ENCODE measurements around the gene IGFBP1.
"Not testable (repeated sequence)": the region's sequence is repeated elsewhere in the genome, so short reads cannot be mapped to it uniquely, and the experiment has no call there.

Gene IGFBP1

GRCh38 chr7:45888185-45888992 lies at the start of gene IGFBP1:
Gene IGFBP1 (plus strand): TSS chr7:45888488. CDS start chr7:45888653, 165 bp downstream.
- in situ Hi-C loops (cut with MboI; ENCODE audit: low sequenced_read_pairs) = no loop called here

- in situ Hi-C loops (cut with MboI; ENCODE audit: low sequenced_read_pairs) = not testable (repeated sequence)
These were observed 49.4 kb upstream of the IGFBP1 start for GRCh38 chr7:45838852-45839251.

GRCh38 chr7:45841926-45842717 lies 46.2 kb upstream of the IGFBP1 start:
- in situ Hi-C loops (cut with MboI; ENCODE audit: low sequenced_read_pairs) = not testable (repeated sequence)

GRCh38 chr7:45846536-45846935 lies 41.8 kb upstream of the IGFBP1 start:
- in situ Hi-C loops (cut with MboI; ENCODE audit: low sequenced_read_pairs) = not testable (repeated sequence)

- in situ Hi-C loops (cut with MboI; ENCODE audit: low sequenced_read_pairs) = not testable (repeated sequence)
These were observed 39.6 kb upstream of the IGFBP1 start for GRCh38 chr7:45848734-45849133.

GRCh38 chr7:45852984-45853383 lies 35.3 kb upstream of the IGFBP1 start:
- in situ Hi-C loops (cut with MboI; ENCODE audit: low sequenced_read_pairs) = loop anchor here (25.0 kb wide), 2 partner anchors 191 to 691 kb away; partner anchors contain the start of gene RAMP3

GRCh38 chr7:45853491-45853890 lies 34.8 kb upstream of the IGFBP1 start:
- in situ Hi-C loops (cut with MboI; ENCODE audit: low sequenced_read_pairs) = loop anchor here (25.0 kb wide), 2 partner anchors 191 to 691 kb away; partner anchors contain the start of gene RAMP3

- in situ Hi-C loops (cut with MboI; ENCODE audit: low sequenced_read_pairs) = loop anchor here (25.0 kb wide), 2 partner anchors 193 to 693 kb away; partner anchors contain the start of gene RAMP3
These were observed 32.6 kb upstream of the IGFBP1 start for GRCh38 chr7:45855680-45856079.

GRCh38 chr7:45856888-45857287 lies 31.4 kb upstream of the IGFBP1 start:
- in situ Hi-C loops (cut with MboI; ENCODE audit: low sequenced_read_pairs) = loop anchor here (25.0 kb wide), 2 partner anchors 195 to 695 kb away; partner anchors contain the start of gene RAMP3

GRCh38 chr7:45863715-45864114 lies 24.6 kb upstream of the IGFBP1 start:
- in situ Hi-C loops (cut with MboI; ENCODE audit: low sequenced_read_pairs) = loop anchor here (25.0 kb wide), 2 partner anchors 201 to 701 kb away; partner anchors contain the start of gene RAMP3

GRCh38 chr7:45865594-45866410 lies 22.5 kb upstream of the IGFBP1 start:
- in situ Hi-C loops (cut with MboI; ENCODE audit: low sequenced_read_pairs) = loop anchor here (25.0 kb wide), 2 partner anchors 204 to 704 kb away; partner anchors contain the start of gene RAMP3

- in situ Hi-C loops (cut with MboI; ENCODE audit: low sequenced_read_pairs) = loop anchor here (25.0 kb wide), 2 partner anchors 205 to 705 kb away; partner anchors contain the start of gene RAMP3
These were observed 20.8 kb upstream of the IGFBP1 start for GRCh38 chr7:45867471-45867870.

- in situ Hi-C loops (cut with MboI; ENCODE audit: low sequenced_read_pairs) = loop anchor here (25.0 kb wide), 2 partner anchors 207 to 707 kb away; partner anchors contain the start of gene RAMP3
These were observed 18.9 kb upstream of the IGFBP1 start for GRCh38 chr7:45869426-45869825.

GRCh38 chr7:45872116-45873034 lies 15.9 kb upstream of the IGFBP1 start:
- in situ Hi-C loops (cut with MboI; ENCODE audit: low sequenced_read_pairs) = loop anchor here (25.0 kb wide), 2 partner anchors 210 to 710 kb away; partner anchors contain the start of gene RAMP3

- in situ Hi-C loops (cut with MboI; ENCODE audit: low sequenced_read_pairs) = loop anchor here (25.0 kb wide), 2 partner anchors 211 to 711 kb away; partner anchors contain the start of gene RAMP3
These were observed 15.3 kb upstream of the IGFBP1 start, which contains the start of gene CCDC201 for GRCh38 chr7:45873035-45873354. Gene CCDC201 (minus strand): TSS chr7:45873082. CDS start chr7:45873007, 75 bp downstream.

GRCh38 chr7:45873355-45873754 lies 14.9 kb upstream of the IGFBP1 start:
- in situ Hi-C loops (cut with MboI; ENCODE audit: low sequenced_read_pairs) = loop anchor here (25.0 kb wide), 2 partner anchors 211 to 711 kb away; partner anchors contain the start of gene RAMP3

GRCh38 chr7:45874408-45875131 lies 13.7 kb upstream of the IGFBP1 start:
- in situ Hi-C loops (cut with MboI; ENCODE audit: low sequenced_read_pairs) = loop anchor here (25.0 kb wide), 2 partner anchors 212 to 712 kb away; partner anchors contain the start of gene RAMP3

- in situ Hi-C loops (cut with MboI; ENCODE audit: low sequenced_read_pairs) = no loop called here
These were observed 11.8 kb upstream of the IGFBP1 start for GRCh38 chr7:45876519-45876918.

Data from HL-60/S4 (cell line).